ENCODE results near the gene SFXN5.

GRCh38 chr2:73088703-73089102 lies 17.2 kb upstream of the SFXN5 start:
- no peak for TF ChIP-seq CTCF (IDR thresholded peaks at IDR 0.05; ENCODE audit: insufficient read depth, low read depth, low read length)
- TF ChIP-seq EZH2 (IDR thresholded peaks at IDR 0.05; ENCODE audit: insufficient read depth, low read length) = no peak
